WERI-Rb-1 (cell line): ENCODE results near the gene ERFL.
"Not testable (repeated sequence)": the region's sequence is repeated elsewhere in the genome, so short reads cannot be mapped to it uniquely, and the experiment has no call there.

ENCODE experiments used
- DNase-seq: peaks from one replicate; pipeline ENCODE4 v3.0.0-alpha.2; 2020
- H3K27ac ChIP-seq: fragments of 250-450 bp; sonication (Bioruptor Pico); 2 replicates; pipeline ENCODE4 v1.5.1; 2020; ENCODE audit warnings: mild to moderate bottlenecking, moderate library complexity
- H3K27me3 ChIP-seq: fragments of 250-450 bp; sonication (Bioruptor Pico); 2 replicates; pipeline ENCODE4 v1.5.1; 2021; ENCODE audit warnings: mild to moderate bottlenecking, low read depth, moderate library complexity; ENCODE audit not compliant: insufficient read depth, severe bottlenecking
- H3K36me3 ChIP-seq: fragments of 250-450 bp; sonication (Bioruptor Pico); 2 replicates; pipeline ENCODE4 v1.5.1; 2020; ENCODE audit warnings: mild to moderate bottlenecking, moderate library complexity
- H3K4me3 ChIP-seq: 2 replicates; pipeline ENCODE4 v1.5.1; 2011; ENCODE audit warnings: low read depth, mild to moderate bottlenecking, control low read depth, low read length
- H3K9me3 ChIP-seq: fragments of 250-450 bp; sonication (Bioruptor Pico); 2 replicates; pipeline ENCODE4 v1.5.1; 2021; ENCODE audit warnings: mild to moderate bottlenecking, moderate library complexity; ENCODE audit not compliant: severe bottlenecking
- CTCF ChIP-seq: IDR thresholded peaks from 2 replicates; pipeline ENCODE4 v1.5.1; 2011; ENCODE audit warnings: low read depth, mild to moderate bottlenecking, control low read depth, inconsistent platforms, low read length

Gene ERFL

GRCh38 chr19:41918653-41919244 is 9.5 kb downstream of the ERFL start:
- Histone ChIP-seq H3K27me3 (peaks cover 25% of the 10 kb centered on the region), H3K36me3 (no peaks in the 10 kb centered on the region), H3K27ac (no peak overlapping the region), H3K4me3 (no peak overlapping the region), H3K9me3 (no peaks in the 10 kb centered on the region)
- DNase-seq = no peak
- no peak for TF ChIP-seq CTCF

- H3K4me3 ChIP-seq = no peak overlapping the region
- peaks cover 29% of the 10 kb centered on the region for H3K27me3 ChIP-seq
- TF ChIP-seq CTCF = no peak
- H3K9me3 ChIP-seq = no peaks in the 10 kb centered on the region
- H3K27ac ChIP-seq = no peak overlapping the region
- no peaks in the 10 kb centered on the region for H3K36me3 ChIP-seq
- no peak for DNase-seq
These were observed 10.2 kb downstream of the ERFL start for GRCh38 chr19:41918095-41918494.

GRCh38 chr19:41917676-41918075 is 10.6 kb downstream of the ERFL start:
- Histone ChIP-seq H3K27ac (no peak overlapping the region), H3K4me3 (no peak overlapping the region), H3K9me3 (no peaks in the 10 kb centered on the region), H3K36me3 (no peaks in the 10 kb centered on the region), H3K27me3 (peaks cover 29% of the 10 kb centered on the region)
- no peak for TF ChIP-seq CTCF
- no peak for DNase-seq

GRCh38 chr19:41915776-41916414 is 12.4 kb downstream of the ERFL start:
- Histone ChIP-seq H3K9me3 (no peaks in the 10 kb centered on the region), H3K27ac (no peak overlapping the region), H3K36me3 (no peaks in the 10 kb centered on the region), H3K27me3 (peaks cover 39% of the 10 kb centered on the region), H3K4me3 (no peak overlapping the region)
- TF ChIP-seq CTCF = no peak
- DNase-seq = no peak

GRCh38 chr19:41915021-41915775 is 13.1 kb downstream of the ERFL start:
- Histone ChIP-seq H3K27me3 (peaks cover 39% of the 10 kb centered on the region), H3K36me3 (no peaks in the 10 kb centered on the region), H3K27ac (no peak overlapping the region), H3K9me3 (no peaks in the 10 kb centered on the region), H3K4me3 (no peak overlapping the region)
- TF ChIP-seq CTCF = no peak
- no peak for DNase-seq

- H3K27me3 ChIP-seq = peaks cover 39% of the 10 kb centered on the region
- DNase-seq, H3K9me3 ChIP-seq, H3K36me3 ChIP-seq, H3K4me3 ChIP-seq, H3K27ac ChIP-seq: not testable (repeated sequence)
These were observed 13.8 kb downstream of the ERFL start for GRCh38 chr19:41914424-41914834.
